Liver (tissue), 3 donors: ENCODE results near the gene CACNA1B.

ENCODE experiments used
- CTCF ChIP-seq: fragments of 150-350 bp; IDR thresholded peaks from 2 replicates; pipeline ENCODE4 v1.5.1; 2017; ENCODE audit warnings: improper control_type of control experiment, low read depth, low read length; ENCODE audit not compliant: missing input control
- EGR1 ChIP-seq, 2 donors: IDR thresholded peaks; 2 replicates each; pipeline ENCODE4 v1.6.1; 2016 to 2018; ENCODE audit warnings: antibody characterized with exemption in 2 of 2, low read depth in 2 of 2
- GABPA ChIP-seq, 2 donors: IDR thresholded peaks in 1 of 2; conservative IDR thresholded peaks in 1 of 2; 2 replicates each; pipeline ENCODE4 v1.6.1; 2016; ENCODE audit warnings: antibody characterized with exemption in 2 of 2, mild to moderate bottlenecking in 1 of 2, moderate library complexity in 1 of 2
- JUND ChIP-seq, 2 donors: IDR thresholded peaks; 2 replicates each; pipeline ENCODE4 v1.6.1; 2016; ENCODE audit warnings: antibody characterized with exemption in 2 of 2
- MAX ChIP-seq: IDR thresholded peaks from 2 replicates; pipeline ENCODE4 v1.6.1; 2016; ENCODE audit warnings: antibody characterized with exemption
- NR2F2 ChIP-seq: IDR thresholded peaks from 2 replicates; pipeline ENCODE4 v1.6.1; 2016; ENCODE audit warnings: antibody characterized with exemption
- RAD21 ChIP-seq, 2 donors: IDR thresholded peaks; 2 replicates each; pipeline ENCODE4 v1.6.1; 2016; ENCODE audit warnings: antibody characterized with exemption in 2 of 2, mild to moderate bottlenecking in 2 of 2
- REST ChIP-seq: IDR thresholded peaks from 2 replicates; pipeline ENCODE4 v1.6.1; 2016; ENCODE audit warnings: antibody characterized with exemption, mild to moderate bottlenecking
- RXRA ChIP-seq, 2 donors: IDR thresholded peaks; 2 replicates each; pipeline ENCODE4 v1.6.1; 2017 to 2018; ENCODE audit warnings: antibody characterized with exemption in 2 of 2, mild to moderate bottlenecking in 1 of 2
- SP1 ChIP-seq: IDR thresholded peaks from 2 replicates; pipeline ENCODE4 v1.6.1; 2018; ENCODE audit warnings: antibody characterized with exemption, mild to moderate bottlenecking
- TAF1 ChIP-seq: conservative IDR thresholded peaks from 2 replicates; pipeline ENCODE4 v1.6.1; 2016; ENCODE audit warnings: antibody characterized with exemption, mild to moderate bottlenecking
- YY1 ChIP-seq: IDR thresholded peaks from 2 replicates; pipeline ENCODE4 v1.6.1; 2016; ENCODE audit warnings: antibody characterized with exemption, mild to moderate bottlenecking
- ZBTB33 ChIP-seq: IDR thresholded peaks from 2 replicates; pipeline ENCODE4 v1.6.1; 2016; ENCODE audit warnings: antibody characterized with exemption
- donor health status: healthy.
- donor health status: healthy.

- TF ChIP-seq CTCF, result no peak
- no peak for TF ChIP-seq RAD21 (IDR thresholded peaks at IDR 0.05)
- TF ChIP-seq ZBTB33, result no peak
- no peak for TF ChIP-seq JUND (IDR thresholded peaks at IDR 0.05)
- no peak for TF ChIP-seq MAX
- TF ChIP-seq REST, result no peak
- no peak for TF ChIP-seq EGR1 (IDR thresholded peaks at IDR 0.05; ENCODE audit: low read depth in 2 of 2)
- TF ChIP-seq SP1, result no peak
- no peak for TF ChIP-seq NR2F2
- TF ChIP-seq RXRA (IDR thresholded peaks at IDR 0.05), result no peak
- no peak for TF ChIP-seq YY1
- no peak for TF ChIP-seq TAF1
- no peak for TF ChIP-seq GABPA (IDR thresholded peaks at IDR 0.05 in 1 of 2, conservative IDR thresholded peaks at IDR 0.05 in 1 of 2)
These were observed 151.0 kb downstream of the CACNA1B start for GRCh38 chr9:138028596-138028995.
